GM18519 (cell line): ENCODE results near the gene EEF2K.
"Not testable (repeated sequence)": the region's sequence is repeated elsewhere in the genome, so short reads cannot be mapped to it uniquely, and the experiment has no call there.

Experiments used
- ATAC-seq: cut with Tn5 transposase; IDR thresholded peaks from one replicate; pipeline ENCODE4 v1.9.1; 2021; ENCODE audit warnings: mild to moderate bottlenecking, moderate library complexity; ENCODE audit not compliant: unreplicated experiment, low FRiP score

The EEF2K gene

GRCh38 chr16:22206013-22206841, at the start of gene EEF2K:
EEF2K (plus strand) TSS chr16:22206278; CDS start chr16:22225730, 19,452 bp downstream.
- peak; percentile 63 for ATAC-seq

GRCh38 chr16:22161401-22161800, 44.7 kb upstream of the EEF2K start:
- no peak for ATAC-seq

GRCh38 chr16:22161999-22162655, 44.0 kb upstream of the EEF2K start, which contains the start of gene SDR42E2:
SDR42E2 (plus strand) TSS chr16:22162506; CDS start chr16:22165583, 3,077 bp downstream.
- no peak for ATAC-seq

- no peak for ATAC-seq
Observed at GRCh38 chr16:22162656-22163009, 43.4 kb upstream of the EEF2K start.

GRCh38 chr16:22163806-22164205, 42.3 kb upstream of the EEF2K start:
- ATAC-seq: no peak

- ATAC-seq: no peak
Observed at GRCh38 chr16:22164482-22164881, 41.6 kb upstream of the EEF2K start.

GRCh38 chr16:22165508-22166285, 40.4 kb upstream of the EEF2K start:
- no peak for ATAC-seq

- no peak for ATAC-seq
Observed at GRCh38 chr16:22171953-22172352, 34.1 kb upstream of the EEF2K start.

GRCh38 chr16:22172642-22173041, 33.4 kb upstream of the EEF2K start:
- ATAC-seq: not testable (repeated sequence)

- ATAC-seq: no peak
Observed at GRCh38 chr16:22174642-22175041, 31.4 kb upstream of the EEF2K start.

- ATAC-seq: no peak
Observed at GRCh38 chr16:22177968-22178930, 27.8 kb upstream of the EEF2K start.

GRCh38 chr16:22181426-22181825, 24.7 kb upstream of the EEF2K start:
- ATAC-seq: no peak

GRCh38 chr16:22181843-22182242, 24.2 kb upstream of the EEF2K start:
- no peak for ATAC-seq

- no peak for ATAC-seq
Observed at GRCh38 chr16:22183335-22183734, 22.7 kb upstream of the EEF2K start.

- no peak for ATAC-seq
Observed at GRCh38 chr16:22183901-22184614, 22.0 kb upstream of the EEF2K start.

- no peak for ATAC-seq
Observed at GRCh38 chr16:22184615-22184968, 21.5 kb upstream of the EEF2K start.

GRCh38 chr16:22186517-22186916, 19.6 kb upstream of the EEF2K start:
- no peak for ATAC-seq

GRCh38 chr16:22188267-22188594, 17.8 kb upstream of the EEF2K start:
- no peak for ATAC-seq

GRCh38 chr16:22188595-22189442, 17.3 kb upstream of the EEF2K start:
- ATAC-seq: no peak
